NCI-H748 (cell line): ENCODE results near the gene PLPPR1.

Experiments
- DNase-seq: peaks from one replicate; lab custom pipeline; 2025; ENCODE audit not compliant: unreplicated experiment; lab: John Stamatoyannopoulos, UW

The PLPPR1 gene

GRCh38 chr9:101028346-101029314, at the start of gene PLPPR1:
Gene PLPPR1 (plus strand): TSS chr9:101028727.
- DNase-seq, result peak; percentile 96

- DNase-seq, result no peak
Observed at GRCh38 chr9:100989731-100990130, 38.8 kb upstream of the PLPPR1 start.

GRCh38 chr9:100990605-100991381, 37.7 kb upstream of the PLPPR1 start:
- no peak for DNase-seq

GRCh38 chr9:100992632-100993031, 35.9 kb upstream of the PLPPR1 start:
- DNase-seq, result no peak

- DNase-seq, result no peak
Observed at GRCh38 chr9:100999906-101000544, 28.5 kb upstream of the PLPPR1 start.

- DNase-seq, result no peak
Observed at GRCh38 chr9:101005246-101005645, 23.3 kb upstream of the PLPPR1 start.

GRCh38 chr9:101014566-101014965, 14.0 kb upstream of the PLPPR1 start:
- no peak for DNase-seq

GRCh38 chr9:101018467-101018866, 10.1 kb upstream of the PLPPR1 start:
- DNase-seq, result no peak

GRCh38 chr9:101022704-101023103, 5.8 kb upstream of the PLPPR1 start:
- DNase-seq, result no peak

GRCh38 chr9:101025940-101026339, 2.6 kb upstream of the PLPPR1 start:
- DNase-seq, result peak; percentile 15

- DNase-seq, result peak; percentile 99
Observed at GRCh38 chr9:101026824-101027223, 1.7 kb upstream of the PLPPR1 start.

GRCh38 chr9:101027236-101027635, 1.3 kb upstream of the PLPPR1 start:
- peak; percentile 74 for DNase-seq

GRCh38 chr9:101027733-101028345, 688 bp upstream of the PLPPR1 start:
- peak; percentile 70 for DNase-seq

GRCh38 chr9:101029315-101030085, 973 bp downstream of the PLPPR1 start:
- peak; percentile 73 for DNase-seq

- DNase-seq, result peak; percentile 27
Observed at GRCh38 chr9:101030086-101030391, 1.5 kb downstream of the PLPPR1 start.

- no peak for DNase-seq
Observed at GRCh38 chr9:101032426-101032825, 3.9 kb downstream of the PLPPR1 start.

- DNase-seq, result no peak
Observed at GRCh38 chr9:101034222-101034621, 5.7 kb downstream of the PLPPR1 start.

- no peak for DNase-seq
Observed at GRCh38 chr9:101035098-101035497, 6.6 kb downstream of the PLPPR1 start.

GRCh38 chr9:101037430-101037829, 8.9 kb downstream of the PLPPR1 start:
- peak; percentile 15 for DNase-seq

GRCh38 chr9:101038488-101038887, 10.0 kb downstream of the PLPPR1 start:
- DNase-seq, result no peak
